Chondrocyte (in vitro differentiated cells): ENCODE measurements around the gene MINDY4B. TPM values are rescaled to one million over a fixed set of nuclear protein-coding genes. Genes with fewer than 3 reads are reported as not detected.

ENCODE experiments used
- DNase-seq: peaks from one replicate; pipeline ENCODE4 v3.0.0; 2021; ENCODE audit warnings: mixed read lengths, low spot score
- H3K27ac Mint-ChIP-seq: one replicate; pipeline ENCODE4 v1.8.0; 2021; ENCODE audit warnings: mild to moderate bottlenecking, moderate library complexity, mixed read lengths; ENCODE audit not compliant: unreplicated experiment
- H3K27me3 Mint-ChIP-seq: 2 replicates; pipeline ENCODE4 v1.8.0; 2021; ENCODE audit warnings: low read depth, mixed read lengths
- H3K36me3 Mint-ChIP-seq: 2 replicates; pipeline ENCODE4 v1.8.0; 2021; ENCODE audit warnings: low read depth, mixed read lengths
- H3K4me1 Mint-ChIP-seq: 2 replicates; pipeline ENCODE4 v1.8.0; 2021; ENCODE audit warnings: low read depth, mild to moderate bottlenecking, mixed read lengths
- H3K4me3 Mint-ChIP-seq: one replicate; pipeline ENCODE4 v1.8.0; 2021; ENCODE audit warnings: mild to moderate bottlenecking, moderate library complexity, mixed read lengths; ENCODE audit not compliant: unreplicated experiment
- H3K9me3 Mint-ChIP-seq: 2 replicates; pipeline ENCODE4 v1.8.0; 2021; ENCODE audit warnings: low read depth, mixed read lengths
- total RNA-seq: library from RNA; stranded (reverse); gene quantifications from 3 replicates; pipeline ENCODE4 v1.2.1, GENCODE V29; 2021
- TF ChIP-seq, protein P1 (sequence below): fragments of 200-600 bp; sonication (generic); IDR thresholded peaks from 2 replicates; pipeline ENCODE4 v1.5.0; 2021; ENCODE audit warnings: antibody characterized with exemption, mild to moderate bottlenecking, moderate library complexity

MINDY4B gene
- total RNA-seq, 1 donor from 2014 or later: not detected

DNA sequence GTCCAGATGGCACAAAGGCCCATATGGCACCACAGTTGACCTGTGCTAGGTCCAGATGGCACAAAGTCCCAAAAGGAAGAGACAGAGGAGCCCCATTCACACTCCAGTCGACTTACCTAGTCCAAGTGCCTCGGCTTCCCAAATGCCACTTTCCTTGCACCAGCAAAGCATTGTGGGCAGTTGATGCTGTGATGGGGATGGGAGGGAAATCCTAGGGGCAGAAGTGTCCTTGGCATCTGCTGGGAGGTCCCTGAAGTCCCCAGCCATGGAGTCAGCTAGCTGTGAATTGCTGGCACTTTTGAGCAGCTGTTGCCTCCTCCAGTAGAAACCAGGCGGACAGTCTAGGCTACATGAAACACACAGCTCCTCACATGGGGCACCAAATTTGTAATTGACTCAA, 82.0 kb downstream of the MINDY4B start:
- Mint-ChIP-seq H3K4me3 (no peak overlapping the region), H3K9me3 (no peaks in the 10 kb centered on the region), H3K27me3 (peaks cover 25% of the 10 kb centered on the region), H3K36me3 (peaks cover 2% of the 10 kb centered on the region), H3K27ac (no peak overlapping the region), H3K4me1 (no peaks in the 10 kb centered on the region)
- no peak for DNase-seq
- TF ChIP-seq, protein P1, sequence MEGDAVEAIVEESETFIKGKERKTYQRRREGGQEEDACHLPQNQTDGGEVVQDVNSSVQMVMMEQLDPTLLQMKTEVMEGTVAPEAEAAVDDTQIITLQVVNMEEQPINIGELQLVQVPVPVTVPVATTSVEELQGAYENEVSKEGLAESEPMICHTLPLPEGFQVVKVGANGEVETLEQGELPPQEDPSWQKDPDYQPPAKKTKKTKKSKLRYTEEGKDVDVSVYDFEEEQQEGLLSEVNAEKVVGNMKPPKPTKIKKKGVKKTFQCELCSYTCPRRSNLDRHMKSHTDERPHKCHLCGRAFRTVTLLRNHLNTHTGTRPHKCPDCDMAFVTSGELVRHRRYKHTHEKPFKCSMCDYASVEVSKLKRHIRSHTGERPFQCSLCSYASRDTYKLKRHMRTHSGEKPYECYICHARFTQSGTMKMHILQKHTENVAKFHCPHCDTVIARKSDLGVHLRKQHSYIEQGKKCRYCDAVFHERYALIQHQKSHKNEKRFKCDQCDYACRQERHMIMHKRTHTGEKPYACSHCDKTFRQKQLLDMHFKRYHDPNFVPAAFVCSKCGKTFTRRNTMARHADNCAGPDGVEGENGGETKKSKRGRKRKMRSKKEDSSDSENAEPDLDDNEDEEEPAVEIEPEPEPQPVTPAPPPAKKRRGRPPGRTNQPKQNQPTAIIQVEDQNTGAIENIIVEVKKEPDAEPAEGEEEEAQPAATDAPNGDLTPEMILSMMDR: no peak

DNA sequence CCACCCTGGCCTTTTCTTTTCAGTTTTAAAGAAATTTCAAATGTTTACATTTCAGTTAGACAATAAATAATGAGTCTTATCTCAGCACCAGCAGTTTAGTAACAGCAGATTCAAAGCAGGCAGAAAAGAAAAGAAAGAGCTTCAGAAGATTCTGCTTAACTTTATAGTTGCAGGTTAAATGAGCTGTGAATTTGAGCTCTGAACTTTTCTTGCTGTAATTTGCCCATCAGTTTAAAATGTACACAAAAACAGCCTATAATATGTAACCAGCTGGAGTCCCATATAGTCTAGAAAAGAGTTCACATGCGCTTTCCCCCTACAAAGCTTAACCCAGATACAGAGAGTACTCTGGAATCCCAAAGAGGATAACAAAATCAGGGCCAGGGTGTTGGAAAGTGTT, 82.6 kb downstream of the MINDY4B start:
- peaks cover 20% of the 10 kb centered on the region for H3K27me3 Mint-ChIP-seq
- H3K27ac Mint-ChIP-seq: no peak overlapping the region
- no peak for DNase-seq
- no peaks in the 10 kb centered on the region for H3K4me1 Mint-ChIP-seq
- peaks cover 2% of the 10 kb centered on the region for H3K36me3 Mint-ChIP-seq
- TF ChIP-seq, protein P1: no peak
- no peaks in the 10 kb centered on the region for H3K9me3 Mint-ChIP-seq
- H3K4me3 Mint-ChIP-seq: no peak overlapping the region

Other genes with a start within 250 kb of the MINDY4B start
- gene ERICH6, start 201.5 kb downstream of the MINDY4B start, total RNA-seq: not detected in 3 replicates
- 24.3 to 39.7 TPM (median 39.2 TPM) in 3 replicates for gene SIAH2, start 142.3 kb downstream of the MINDY4B start, total RNA-seq
- gene CLRN1, start 67.3 kb upstream of the MINDY4B start, total RNA-seq: not detected in 3 replicates
- gene MED12L, start 180.2 kb upstream of the MINDY4B start, total RNA-seq: 0.97 to 2.6 TPM (median 2.4 TPM) in 3 replicates